Measurements from ENCODE around the gene ZBED2. TPM values are rescaled to one million over a fixed set of nuclear protein-coding genes. Genes with fewer than 3 reads are reported as not detected.

ZBED2 gene
- total RNA-seq, 1 experiment from 2014 or later = 0.10 TPM

GRCh38 chr3:111619833-111620232 lies 24.7 kb upstream of the ZBED2 start:
- ATAC-seq = no peak
- H3K27ac ChIP-seq (ENCODE audit: low read length) = no peak overlapping the region
- in situ Hi-C loops (cut with HindIII; ENCODE audit: low pct_unique_long_range_greater_than_20kb, low sequenced_read_pairs) (no loop called here), intact Hi-C loops (cut with micrococcal nuclease; ENCODE audit: unreplicated experiment) (no loop called here)
- no peak for TF ChIP-seq SIN3A (IDR thresholded peaks at IDR 0.05; ENCODE audit: borderline replicate concordance, insufficient read depth, low read depth, low read length)
- no peak for TF ChIP-seq POLR2AphosphoS5 (IDR thresholded peaks at IDR 0.05; ENCODE audit: low read depth, low read length)
- no peak for TF ChIP-seq TCF7L2 (IDR thresholded peaks at IDR 0.05; ENCODE audit: low read depth, low read length)
- no peak for TF ChIP-seq CTCF (IDR thresholded peaks at IDR 0.05)
- TF ChIP-seq REST (IDR thresholded peaks at IDR 0.05; ENCODE audit: insufficient read depth in 1 of 2, low read depth in 2 of 2, low read length in 1 of 2) = no peak
- ChIA-PET CTCF (interaction anchor here (0.5 kb wide), 1 partner anchor 284 kb away, joined by 7 read pairs; no protein-coding TSS in a partner anchor), POLR2A (no interaction called here)
- no peaks in the 10 kb centered on the region for H3K27me3 ChIP-seq (ENCODE audit: control insufficient read depth, insufficient read depth, low read length)
- no peaks in the 10 kb centered on the region for H3K4me1 ChIP-seq (ENCODE audit: control insufficient read depth, insufficient read depth, low read length)
- no TSS peak for BruUV-seq (replicated peaks)
- no peaks in the 10 kb centered on the region for H3K36me3 ChIP-seq (ENCODE audit: control insufficient read depth, insufficient read depth, low read length)
- DNase-seq (ENCODE audit: low read depth, low spot score) = no peak
- no peaks in the 10 kb centered on the region for H3K9me3 ChIP-seq (ENCODE audit: control insufficient read depth, insufficient read depth, low read depth, low read length)
- no peak overlapping the region for H3K4me3 ChIP-seq (ENCODE audit: low read depth in 2 of 2, low read length in 2 of 2)

- no peaks in the 10 kb centered on the region for H3K27me3 ChIP-seq (ENCODE audit: control insufficient read depth, insufficient read depth, low read length)
- POLR2A ChIA-PET = no interaction called here
- CTCF ChIA-PET = interaction anchor here (0.6 kb wide), 1 partner anchor 539 kb away, joined by 3 read pairs; no protein-coding TSS in a partner anchor
- H3K9me3 ChIP-seq (ENCODE audit: control insufficient read depth, insufficient read depth, low read depth, low read length) = no peaks in the 10 kb centered on the region
- intact Hi-C loops (cut with micrococcal nuclease; ENCODE audit: unreplicated experiment) = no loop called here
- H3K36me3 ChIP-seq (ENCODE audit: control insufficient read depth, insufficient read depth, low read length) = no peaks in the 10 kb centered on the region
- no peak overlapping the region for H3K4me3 ChIP-seq (ENCODE audit: low read depth in 2 of 2, low read length in 2 of 2)
- H3K4me1 ChIP-seq (ENCODE audit: control insufficient read depth, insufficient read depth, low read length) = no peaks in the 10 kb centered on the region
- in situ Hi-C loops (cut with HindIII; ENCODE audit: low pct_unique_long_range_greater_than_20kb, low sequenced_read_pairs) = no loop called here
- DNase-seq (ENCODE audit: low read depth, low spot score) = no peak
- H3K27ac ChIP-seq (ENCODE audit: low read length) = no peak overlapping the region
- TF ChIP-seq TCF7L2 (IDR thresholded peaks at IDR 0.05; ENCODE audit: low read depth, low read length) (no peak), REST (IDR thresholded peaks at IDR 0.05; ENCODE audit: insufficient read depth in 1 of 2, low read depth in 2 of 2, low read length in 1 of 2) (no peak), POLR2AphosphoS5 (IDR thresholded peaks at IDR 0.05; ENCODE audit: low read depth, low read length) (no peak), SIN3A (IDR thresholded peaks at IDR 0.05; ENCODE audit: borderline replicate concordance, insufficient read depth, low read depth, low read length) (no peak), CTCF (IDR thresholded peaks at IDR 0.05) (no peak)
- BruUV-seq (replicated peaks) = no TSS peak
- ATAC-seq = no peak
Observed at GRCh38 chr3:111618945-111619344, 23.8 kb upstream of the ZBED2 start.

Measured in Panc1 (cell line).